COLO829 (cell line): ENCODE data around the gene MAP3K19.
"Not testable (repeated sequence)": the region's sequence is repeated elsewhere in the genome, so short reads cannot be mapped to it uniquely, and the experiment has no call there.

Experiments
- DNase-seq: peaks from one replicate; pipeline ENCODE4 v3.0.0; 2012; ENCODE audit warnings: low spot score

MAP3K19 gene

GRCh38 chr2:135050684-135051083 lies 3.4 kb upstream of the MAP3K19 start:
- no peak for DNase-seq

DNA sequence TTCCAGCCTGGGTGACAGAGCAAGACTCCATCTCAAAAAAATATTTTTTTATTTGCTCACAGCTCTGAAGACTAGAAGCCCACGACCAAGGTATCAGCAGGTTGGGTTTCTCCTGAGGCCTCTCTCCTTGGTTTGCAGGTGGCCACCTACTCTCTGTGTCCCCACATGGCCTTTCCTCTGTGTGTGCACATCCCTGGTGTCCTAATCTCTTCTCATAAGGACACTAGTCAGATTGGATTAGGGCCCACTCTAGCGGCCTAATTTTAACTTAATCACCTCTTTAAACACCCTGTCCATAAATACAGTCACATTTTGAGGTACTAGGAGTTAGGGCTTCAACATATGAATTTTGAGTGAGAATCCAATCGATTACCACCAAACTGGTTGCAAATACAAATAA lies 2.9 kb upstream of the MAP3K19 start:
- DNase-seq, result no peak

DNA sequence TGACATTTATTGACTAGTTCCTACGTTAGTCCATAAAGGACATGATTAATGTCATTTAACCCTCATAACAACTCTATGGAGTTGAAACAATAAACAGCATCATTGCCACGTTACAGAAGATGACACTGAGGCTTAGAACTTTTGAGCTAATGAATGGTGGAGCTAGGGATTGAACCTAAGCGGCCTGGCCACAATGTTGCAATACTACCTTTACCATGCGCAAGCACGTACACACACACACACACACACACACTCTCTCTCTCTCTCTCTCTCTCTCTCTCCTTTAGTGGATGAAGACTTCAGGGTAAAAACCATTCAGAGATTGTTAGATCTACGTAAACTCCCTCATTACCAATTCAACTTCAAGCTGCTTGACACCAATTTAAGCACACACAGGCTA lies 875 bp upstream of the MAP3K19 start:
- no peak for DNase-seq

GRCh38 chr2:135043345-135043744 lies 3.9 kb downstream of the MAP3K19 start:
- DNase-seq, result no peak

DNA sequence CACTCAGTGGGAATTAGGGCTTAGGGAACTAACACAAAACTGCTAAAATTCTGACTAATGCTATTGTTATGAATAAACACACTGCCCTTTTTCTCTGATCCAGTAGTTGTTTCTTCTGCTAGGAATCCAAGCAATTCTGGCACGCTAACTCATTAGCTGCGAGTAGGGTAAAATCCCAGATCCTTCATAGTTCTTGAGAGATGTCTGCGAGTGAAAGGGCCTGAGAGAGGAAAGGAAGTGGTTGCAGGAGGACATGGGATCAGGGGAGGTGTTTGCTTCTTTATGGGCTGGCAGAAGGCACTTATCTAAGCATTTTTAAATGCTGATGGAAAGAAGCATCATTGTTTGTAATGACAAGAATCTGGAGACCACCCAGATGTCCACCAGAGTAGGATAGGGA lies 9.4 kb downstream of the MAP3K19 start:
- no peak for DNase-seq

- DNase-seq, result not testable (repeated sequence)
Observed at GRCh38 chr2:135033216-135033615, 14.0 kb downstream of the MAP3K19 start.

GRCh38 chr2:135030826-135031225 lies 16.4 kb downstream of the MAP3K19 start:
- peak; percentile 28 for DNase-seq

DNA sequence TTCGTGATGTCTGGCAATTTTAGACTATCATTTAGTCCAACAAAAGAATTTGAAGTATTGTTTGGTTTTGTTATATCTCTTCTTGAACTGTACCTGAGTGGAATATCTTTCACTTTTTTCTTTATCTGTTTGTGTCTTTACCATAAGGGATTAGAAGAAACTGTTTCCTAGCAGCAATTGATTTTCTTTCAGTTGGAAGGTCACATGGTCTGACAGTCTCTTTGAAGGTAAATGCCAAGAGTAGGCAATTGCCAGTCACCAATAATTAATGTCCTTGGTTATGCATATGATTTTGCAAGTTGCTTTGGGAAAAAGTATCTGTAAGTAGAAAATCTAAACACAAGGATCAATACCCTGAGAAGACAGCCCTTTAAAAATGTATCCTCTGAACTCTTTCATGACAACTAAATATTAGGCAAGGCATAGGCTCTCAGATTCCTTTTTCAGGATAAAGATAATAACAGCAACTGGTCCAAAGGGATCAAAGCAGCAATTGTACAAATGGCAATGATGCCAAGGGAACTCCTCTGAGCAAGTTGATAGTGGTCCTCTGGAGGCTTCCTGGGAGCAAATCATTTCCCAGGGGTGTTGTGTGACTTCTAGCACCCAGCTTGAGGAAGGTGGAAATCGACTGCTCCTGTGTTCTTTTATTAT lies 17.6 kb downstream of the MAP3K19 start:
- DNase-seq, result no peak

DNA sequence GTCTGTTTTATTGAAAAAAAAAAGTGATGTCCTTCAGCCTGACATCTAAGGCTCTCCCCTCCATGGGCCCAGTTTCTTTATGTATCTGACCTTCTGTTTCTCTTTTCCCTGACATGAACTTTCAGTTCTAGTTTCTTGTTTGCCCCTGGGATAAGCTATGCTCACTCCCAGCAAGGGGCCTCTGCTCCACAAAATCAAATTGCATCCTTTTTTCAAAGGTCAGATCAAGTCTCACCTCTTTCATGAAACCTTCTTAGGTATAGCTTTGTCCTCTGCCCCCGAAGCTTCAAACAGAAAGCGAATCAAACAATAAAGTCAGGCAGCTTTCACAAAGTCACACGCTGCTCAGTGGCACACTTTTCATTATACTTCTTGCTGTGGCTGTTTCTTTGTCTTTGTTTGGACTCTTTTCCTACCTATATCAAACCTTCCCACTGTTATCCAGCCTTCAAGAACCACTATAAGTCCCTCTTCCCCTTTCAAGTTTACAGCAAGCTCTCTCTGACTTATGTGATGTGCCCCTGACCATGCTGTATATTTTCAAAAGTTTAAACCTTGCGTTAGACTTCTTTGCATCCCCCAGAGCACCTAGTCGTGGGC lies 23.3 kb downstream of the MAP3K19 start:
- DNase-seq, result no peak

GRCh38 chr2:135022952-135023880 lies 24.0 kb downstream of the MAP3K19 start:
- no peak for DNase-seq

GRCh38 chr2:135021618-135022017 lies 25.6 kb downstream of the MAP3K19 start:
- DNase-seq, result no peak

- DNase-seq, result no peak
Observed at GRCh38 chr2:135011633-135012032, 35.6 kb downstream of the MAP3K19 start.

DNA sequence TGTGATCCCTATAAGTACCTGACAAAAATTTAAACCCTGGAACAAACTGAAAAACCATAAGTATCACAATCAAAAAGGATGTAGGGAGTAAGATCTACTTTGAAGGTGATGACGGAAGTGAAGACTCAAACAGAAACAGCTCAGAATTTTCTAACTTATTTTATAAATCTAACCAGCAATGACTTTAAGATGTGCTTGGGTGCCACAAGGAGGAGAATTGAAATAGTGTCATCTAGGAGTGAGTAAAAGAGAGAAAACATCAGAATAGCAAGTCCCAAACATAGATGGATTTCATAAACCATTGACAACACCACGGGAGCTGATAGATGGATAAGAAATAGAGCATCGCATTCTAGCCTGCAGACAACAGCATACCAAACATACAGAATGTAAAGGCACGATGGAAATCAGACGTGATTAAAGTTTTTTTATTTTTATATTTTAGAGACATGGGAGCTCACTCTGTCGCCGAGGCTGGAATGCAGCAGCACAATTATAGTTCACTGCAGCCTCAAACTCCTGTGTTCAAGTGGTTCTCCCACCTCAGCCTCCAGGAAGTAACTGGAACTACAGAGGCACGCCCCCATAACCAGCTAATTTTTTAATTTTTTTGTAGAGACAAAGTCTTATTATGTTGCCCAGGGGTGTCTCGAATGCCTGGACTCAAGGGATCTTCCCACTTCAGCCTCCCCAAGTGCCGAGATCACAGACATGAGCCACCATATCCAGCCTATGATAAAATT lies 36.9 kb downstream of the MAP3K19 start:
- DNase-seq, result no peak

- no peak for DNase-seq
Observed at GRCh38 chr2:135009339-135009738, 37.9 kb downstream of the MAP3K19 start.

DNA sequence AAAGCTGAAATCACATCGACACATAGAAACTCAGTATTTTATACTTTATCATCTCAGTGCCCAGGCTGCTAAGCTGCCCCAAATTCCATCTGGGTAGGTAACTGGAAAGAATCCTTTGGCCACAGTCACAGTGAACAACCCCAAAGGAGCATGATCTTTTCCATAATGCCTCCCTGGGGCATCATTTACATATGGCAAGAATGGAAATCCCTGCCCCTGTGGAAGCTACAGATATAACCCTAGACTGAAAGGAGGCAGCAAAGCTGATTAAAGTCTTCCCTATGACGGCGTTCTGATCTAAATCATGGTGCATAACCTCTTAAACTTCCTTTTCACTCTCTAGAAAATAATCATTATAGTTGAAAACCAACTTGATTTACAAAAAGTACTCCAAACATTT lies 41.5 kb downstream of the MAP3K19 start:
- no peak for DNase-seq

DNA sequence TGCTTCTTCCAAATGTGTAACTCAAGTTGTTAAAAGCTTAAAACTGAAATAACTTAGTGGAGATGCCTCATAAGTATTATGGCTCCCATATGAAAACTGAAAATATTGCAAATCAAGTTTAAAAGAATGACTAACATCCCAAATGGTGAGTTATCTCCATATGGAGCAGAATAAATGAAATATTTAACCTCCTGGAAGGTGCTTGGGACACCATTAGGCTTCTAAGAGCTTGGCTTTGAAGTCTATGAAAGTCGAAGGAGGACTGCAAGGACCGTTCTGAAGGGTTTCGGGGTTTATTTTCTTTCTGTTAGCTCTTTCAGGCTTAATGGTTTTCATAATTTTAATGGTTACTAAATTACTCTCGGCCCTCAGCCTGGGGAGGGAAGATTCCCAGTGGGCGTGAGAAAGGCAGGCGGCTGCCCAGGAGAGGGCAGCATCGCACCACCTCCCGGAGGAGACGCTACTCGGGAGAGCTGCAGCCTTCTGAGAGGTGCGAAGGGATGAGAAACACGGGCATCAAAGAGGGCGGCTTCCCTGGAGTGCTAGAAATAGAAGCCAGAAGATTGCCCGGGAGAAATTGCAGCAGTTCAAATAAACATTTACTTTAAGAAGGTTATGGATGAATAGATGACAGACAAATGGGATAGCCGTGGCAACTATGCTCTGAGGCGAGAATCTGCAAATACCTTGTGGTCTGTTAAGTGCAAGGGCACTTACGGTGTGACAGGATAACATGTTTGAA lies 43.1 kb downstream of the MAP3K19 start:
- peak; percentile 82 for DNase-seq

DNA sequence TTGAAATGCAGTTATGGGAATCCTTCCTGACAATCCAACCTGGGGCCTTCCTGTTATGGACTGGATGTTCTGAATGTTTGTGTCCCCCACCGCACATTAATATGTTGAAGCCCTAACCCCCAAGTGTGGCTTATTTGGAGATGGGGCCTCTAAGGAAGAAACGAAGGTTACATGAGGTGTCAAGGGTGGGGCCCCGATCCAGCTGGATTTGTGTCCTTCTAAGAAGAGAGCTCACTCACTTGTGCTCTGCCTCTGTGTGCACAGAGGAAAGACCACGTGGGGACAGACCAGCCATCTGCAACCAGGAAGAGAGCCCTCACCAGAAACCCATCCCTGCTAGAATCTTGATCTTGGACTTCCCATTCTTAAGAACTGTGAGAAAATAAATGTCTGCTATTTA lies 44.4 kb downstream of the MAP3K19 start:
- no peak for DNase-seq

DNA sequence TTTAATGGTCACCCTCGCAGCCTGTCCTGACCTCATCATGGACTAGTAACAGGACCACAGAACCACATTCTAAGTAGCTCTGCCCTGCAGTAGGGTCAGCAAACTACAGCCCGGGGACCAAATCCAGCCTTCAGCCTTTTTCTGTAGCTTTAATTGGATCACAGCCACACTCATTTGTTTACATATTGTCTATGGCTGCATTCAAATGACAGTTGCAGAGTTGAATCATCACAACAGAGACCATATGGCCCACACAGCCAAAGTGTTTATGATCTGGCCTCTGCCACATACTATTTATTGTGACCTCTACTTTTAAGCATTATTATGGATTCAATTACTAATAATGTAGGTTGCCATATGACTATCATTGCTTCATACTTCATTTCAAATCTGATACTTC lies 47.7 kb downstream of the MAP3K19 start:
- DNase-seq, result no peak

GRCh38 chr2:134988994-134989605 lies 58.1 kb downstream of the MAP3K19 start:
- peak; percentile 32 for DNase-seq

DNA sequence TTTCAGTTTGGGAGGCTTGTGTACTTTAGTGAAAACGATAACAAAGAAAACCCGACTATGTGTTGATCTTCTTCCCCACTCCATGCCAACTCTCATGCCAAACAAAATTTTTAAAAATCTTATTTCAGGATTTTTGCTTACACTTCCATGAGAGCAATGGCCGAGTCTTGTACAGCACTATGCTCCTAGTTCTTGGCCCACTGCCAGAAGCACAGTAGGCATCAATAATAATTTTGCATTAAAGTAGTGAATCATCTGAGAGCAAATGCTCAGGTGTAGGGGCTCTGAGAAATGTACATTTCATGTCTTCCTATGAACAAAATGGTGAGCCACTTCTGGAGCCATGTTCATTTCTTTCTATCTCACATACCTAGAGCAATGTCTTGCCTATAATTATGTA lies 62.2 kb downstream of the MAP3K19 start:
- DNase-seq, result no peak

DNA sequence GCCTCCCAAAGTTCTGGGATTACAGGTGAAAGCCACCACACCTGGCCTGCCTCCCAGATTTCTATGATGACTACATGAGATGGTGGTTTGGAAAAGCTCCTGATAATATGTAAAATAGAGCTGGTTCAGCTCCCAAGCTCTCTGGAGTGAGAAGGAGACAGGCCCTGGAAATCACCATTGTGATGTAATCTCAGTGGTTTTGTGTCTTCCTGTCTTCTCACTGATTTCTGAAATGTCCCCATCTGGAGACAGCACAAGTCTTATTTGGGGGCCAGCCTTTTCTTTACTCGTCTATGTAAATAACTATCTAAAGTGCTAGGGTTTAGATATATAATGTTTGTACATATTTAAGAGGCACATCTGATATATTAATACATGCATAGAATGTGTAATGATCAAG lies 64.6 kb downstream of the MAP3K19 start:
- no peak for DNase-seq
